ENCODE measurements around the gene KRT5.

The KRT5 gene

DNA sequence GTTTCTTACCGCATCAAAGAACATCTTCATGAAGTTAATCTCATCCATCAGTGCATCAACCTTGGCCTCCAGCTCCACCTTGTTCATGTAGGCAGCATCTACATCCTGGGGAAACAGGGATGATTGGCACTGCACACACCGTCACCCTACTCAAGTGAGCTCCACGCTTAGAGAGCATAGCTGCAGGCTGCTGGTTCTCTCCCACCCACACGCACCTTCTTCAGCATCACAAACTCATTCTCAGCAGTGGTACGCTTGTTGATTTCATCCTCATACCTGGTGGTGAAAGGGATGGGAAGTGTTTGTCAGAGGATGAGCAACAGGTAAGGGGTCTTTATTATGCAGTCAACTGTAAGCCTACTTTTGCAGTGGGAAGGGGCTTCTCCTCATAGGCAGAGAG, 2.3 kb downstream of the KRT5 start:
- H4K20me1 ChIP-seq (ENCODE audit: insufficient read depth, low read length, poor library complexity, severe bottlenecking): no peaks in the 10 kb centered on the region
- no peak overlapping the region for H3K4me3 ChIP-seq (ENCODE audit: low read length, poor library complexity, severe bottlenecking)
- H3K4me1 ChIP-seq (ENCODE audit: insufficient read depth, low read length, poor library complexity, severe bottlenecking): no peaks in the 10 kb centered on the region
- H3K9me2 ChIP-seq (replicated peaks; ENCODE audit: low read depth, low read length): no peaks in the 10 kb centered on the region
- no peaks in the 10 kb centered on the region for H3K79me2 ChIP-seq (ENCODE audit: insufficient read depth, low read length)
- H3K27me3 ChIP-seq (ENCODE audit: insufficient read depth, low read length, poor library complexity, severe bottlenecking): no peaks in the 10 kb centered on the region
- TF ChIP-seq EZH2phosphoT487 (IDR thresholded peaks at IDR 0.05; ENCODE audit: borderline replicate concordance): no peak
- TF ChIP-seq, protein P1, sequence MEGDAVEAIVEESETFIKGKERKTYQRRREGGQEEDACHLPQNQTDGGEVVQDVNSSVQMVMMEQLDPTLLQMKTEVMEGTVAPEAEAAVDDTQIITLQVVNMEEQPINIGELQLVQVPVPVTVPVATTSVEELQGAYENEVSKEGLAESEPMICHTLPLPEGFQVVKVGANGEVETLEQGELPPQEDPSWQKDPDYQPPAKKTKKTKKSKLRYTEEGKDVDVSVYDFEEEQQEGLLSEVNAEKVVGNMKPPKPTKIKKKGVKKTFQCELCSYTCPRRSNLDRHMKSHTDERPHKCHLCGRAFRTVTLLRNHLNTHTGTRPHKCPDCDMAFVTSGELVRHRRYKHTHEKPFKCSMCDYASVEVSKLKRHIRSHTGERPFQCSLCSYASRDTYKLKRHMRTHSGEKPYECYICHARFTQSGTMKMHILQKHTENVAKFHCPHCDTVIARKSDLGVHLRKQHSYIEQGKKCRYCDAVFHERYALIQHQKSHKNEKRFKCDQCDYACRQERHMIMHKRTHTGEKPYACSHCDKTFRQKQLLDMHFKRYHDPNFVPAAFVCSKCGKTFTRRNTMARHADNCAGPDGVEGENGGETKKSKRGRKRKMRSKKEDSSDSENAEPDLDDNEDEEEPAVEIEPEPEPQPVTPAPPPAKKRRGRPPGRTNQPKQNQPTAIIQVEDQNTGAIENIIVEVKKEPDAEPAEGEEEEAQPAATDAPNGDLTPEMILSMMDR (conservative IDR thresholded peaks at IDR 0.05; ENCODE audit: low read length): no peak
- no peak overlapping the region for H2AFZ ChIP-seq (ENCODE audit: low read length)
- H3K4me2 ChIP-seq (ENCODE audit: low read depth, low read length, poor library complexity, severe bottlenecking): no peak overlapping the region
- H3K36me3 ChIP-seq (ENCODE audit: insufficient read depth, low read length): no peaks in the 10 kb centered on the region
- H3K9ac ChIP-seq (ENCODE audit: low read depth, low read length, poor library complexity, severe bottlenecking): no peak overlapping the region
- H3K9me3 ChIP-seq (ENCODE audit: insufficient read depth, low read depth, low read length): no peaks in the 10 kb centered on the region
- no peaks in the 10 kb centered on the region for H3F3A ChIP-seq (ENCODE audit: low read depth)

DNA sequence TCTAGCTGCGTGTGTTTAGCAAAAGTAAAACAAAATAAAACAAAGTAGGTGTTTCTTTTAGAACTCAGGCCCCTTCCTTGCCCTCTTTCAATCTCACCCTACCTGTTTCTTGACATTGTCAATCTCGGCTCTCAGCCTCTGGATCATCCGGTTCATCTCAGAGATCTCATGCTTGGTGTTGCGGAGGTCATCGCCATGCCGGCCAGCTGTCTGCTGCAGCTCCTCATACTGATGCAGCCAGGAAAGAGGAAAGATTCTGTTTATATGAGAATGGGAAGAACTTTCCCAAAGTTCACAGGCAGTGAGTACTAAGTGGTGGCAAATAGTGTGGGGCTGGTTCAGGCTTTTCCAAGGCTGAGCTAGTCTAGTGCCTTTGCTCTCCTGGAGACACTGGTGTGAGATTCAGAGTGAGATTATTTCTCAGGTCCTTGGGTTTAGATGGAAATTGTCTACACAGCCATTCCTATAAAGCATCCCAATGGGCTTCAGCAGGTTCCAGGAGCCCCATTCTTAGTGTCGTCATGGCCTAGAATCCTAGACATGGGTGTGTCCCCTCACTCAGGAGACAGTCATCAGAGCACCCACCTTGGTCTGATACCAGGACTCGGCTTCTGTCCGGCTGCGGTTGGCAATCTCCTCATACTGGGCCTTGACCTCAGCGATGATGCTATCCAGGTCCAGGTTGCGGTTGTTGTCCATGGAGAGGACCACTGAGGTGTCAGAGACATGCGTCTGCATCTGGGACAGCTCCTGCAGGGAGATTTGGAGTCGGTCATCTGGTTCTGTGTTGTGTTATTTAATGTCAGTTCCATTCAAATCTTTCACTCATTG, 3.0 kb downstream of the KRT5 start:
- Histone ChIP-seq H3K79me2 (ENCODE audit: insufficient read depth, low read length) (no peaks in the 10 kb centered on the region), H4K20me1 (ENCODE audit: insufficient read depth, low read length, poor library complexity, severe bottlenecking) (no peaks in the 10 kb centered on the region), H3K9me3 (ENCODE audit: insufficient read depth, low read depth, low read length) (no peaks in the 10 kb centered on the region), H3K9me2 (replicated peaks; ENCODE audit: low read depth, low read length) (no peaks in the 10 kb centered on the region), H3K27me3 (ENCODE audit: insufficient read depth, low read length, poor library complexity, severe bottlenecking) (no peaks in the 10 kb centered on the region), H3K4me3 (ENCODE audit: low read length, poor library complexity, severe bottlenecking) (no peak overlapping the region), H3K4me2 (ENCODE audit: low read depth, low read length, poor library complexity, severe bottlenecking) (no peak overlapping the region), H3K4me1 (ENCODE audit: insufficient read depth, low read length, poor library complexity, severe bottlenecking) (no peaks in the 10 kb centered on the region), H2AFZ (ENCODE audit: low read length) (no peak overlapping the region), H3K36me3 (ENCODE audit: insufficient read depth, low read length) (no peaks in the 10 kb centered on the region), H3K9ac (ENCODE audit: low read depth, low read length, poor library complexity, severe bottlenecking) (no peak overlapping the region), H3F3A (ENCODE audit: low read depth) (no peaks in the 10 kb centered on the region)
- TF ChIP-seq EZH2phosphoT487 (IDR thresholded peaks at IDR 0.05; ENCODE audit: borderline replicate concordance): no peak
- TF ChIP-seq, protein P1 (conservative IDR thresholded peaks at IDR 0.05; ENCODE audit: low read length): no peak

DNA sequence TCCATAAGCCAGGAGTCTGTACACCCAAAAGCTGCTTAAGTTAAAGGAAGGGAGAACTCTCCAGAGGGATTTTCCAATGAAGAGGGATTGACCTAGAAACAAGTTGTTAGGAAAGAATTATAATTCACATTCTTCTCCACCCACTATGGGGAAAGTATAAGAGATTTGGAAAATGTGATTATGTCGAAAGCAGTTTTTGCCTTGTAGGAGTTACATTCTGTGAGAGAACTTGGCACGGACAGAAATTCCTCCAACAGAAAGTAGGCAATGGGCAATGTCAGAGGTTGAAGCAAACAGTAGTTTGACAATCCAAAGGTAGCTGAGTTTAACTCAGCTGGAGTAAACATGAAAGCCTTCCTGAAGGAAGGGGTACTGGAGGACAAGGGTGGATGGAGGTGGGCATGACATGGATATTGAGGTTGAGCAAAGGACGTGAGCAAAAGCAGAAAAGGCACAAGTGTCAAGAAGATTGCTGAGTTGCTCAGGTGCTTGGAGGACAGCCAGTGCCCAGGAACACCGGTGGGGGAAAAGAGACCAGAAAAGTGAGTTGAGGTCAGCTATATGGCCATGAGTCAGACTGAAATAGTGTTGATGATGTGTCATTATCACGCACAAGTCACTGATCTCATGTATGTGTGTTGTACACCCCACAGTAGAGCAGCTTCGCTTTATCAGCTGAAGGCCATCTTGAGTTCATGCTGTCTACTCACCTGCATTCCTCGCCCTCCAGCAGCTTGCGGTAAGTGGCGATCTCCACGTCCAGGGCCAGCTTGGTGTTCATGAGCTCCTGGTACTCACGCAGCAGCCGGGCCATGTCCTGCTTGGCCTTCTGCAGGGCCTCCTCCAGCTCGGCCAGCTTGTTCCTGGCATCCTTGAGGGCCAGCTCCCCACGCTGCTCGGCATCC, 4.0 kb downstream of the KRT5 start:
- H3K4me1 ChIP-seq (ENCODE audit: insufficient read depth, low read length, poor library complexity, severe bottlenecking): no peaks in the 10 kb centered on the region
- no peak overlapping the region for H3K4me3 ChIP-seq (ENCODE audit: low read length, poor library complexity, severe bottlenecking)
- H3K9me2 ChIP-seq (replicated peaks; ENCODE audit: low read depth, low read length): no peaks in the 10 kb centered on the region
- H2AFZ ChIP-seq (ENCODE audit: low read length): no peak overlapping the region
- no peak overlapping the region for H3K9ac ChIP-seq (ENCODE audit: low read depth, low read length, poor library complexity, severe bottlenecking)
- H3F3A ChIP-seq (ENCODE audit: low read depth): no peaks in the 10 kb centered on the region
- no peak overlapping the region for H3K4me2 ChIP-seq (ENCODE audit: low read depth, low read length, poor library complexity, severe bottlenecking)
- H3K36me3 ChIP-seq (ENCODE audit: insufficient read depth, low read length): no peaks in the 10 kb centered on the region
- H3K79me2 ChIP-seq (ENCODE audit: insufficient read depth, low read length): no peaks in the 10 kb centered on the region
- TF ChIP-seq, protein P1 (conservative IDR thresholded peaks at IDR 0.05; ENCODE audit: low read length): no peak
- TF ChIP-seq EZH2phosphoT487 (IDR thresholded peaks at IDR 0.05; ENCODE audit: borderline replicate concordance): no peak
- no peaks in the 10 kb centered on the region for H4K20me1 ChIP-seq (ENCODE audit: insufficient read depth, low read length, poor library complexity, severe bottlenecking)
- no peaks in the 10 kb centered on the region for H3K27me3 ChIP-seq (ENCODE audit: insufficient read depth, low read length, poor library complexity, severe bottlenecking)
- H3K9me3 ChIP-seq (ENCODE audit: insufficient read depth, low read depth, low read length): no peaks in the 10 kb centered on the region

Data from Loucy (cell line).